Retinal pigment epithelial cell (primary cell): ENCODE results near the gene RELB.

Experiments
- DNase-seq: peaks from one replicate; pipeline ENCODE4 v3.0.0-alpha.2; 2010; ENCODE audit warnings: low read depth
- H3K4me3 ChIP-seq: 2 replicates; pipeline ENCODE4 v1.5.1; 2011; ENCODE audit warnings: mild to moderate bottlenecking, low read length, control low read depth, moderate library complexity
- CTCF ChIP-seq: conservative IDR thresholded peaks from 2 replicates; pipeline ENCODE4 v1.5.1; 2011; ENCODE audit warnings: low read depth, low read length, control low read depth, inconsistent platforms

RELB gene

GRCh38 chr19:45086480-45086879 is 85.2 kb downstream of the RELB start:
- DNase-seq: no peak
- no peak overlapping the region for H3K4me3 ChIP-seq
- TF ChIP-seq CTCF: no peak

GRCh38 chr19:45087531-45087930 is 86.3 kb downstream of the RELB start:
- TF ChIP-seq CTCF: no peak
- H3K4me3 ChIP-seq: no peak overlapping the region
- no peak for DNase-seq
